ENCODE data around the gene ANKRD33B. TPM values are rescaled to one million over a fixed set of nuclear protein-coding genes. Genes with fewer than 3 reads are reported as not detected.

The ANKRD33B gene
- total RNA-seq, 4 donors from 2014 or later = 5.6 to 10.7 (median 8.2) TPM

GRCh38 chr5:10635257-10635866, 71.5 kb downstream of the ANKRD33B start:
- no peak for TF ChIP-seq CTCF (IDR thresholded peaks at IDR 0.05; ENCODE audit: low read depth)

- no peak for TF ChIP-seq CTCF (IDR thresholded peaks at IDR 0.05; ENCODE audit: low read depth)
Observed at GRCh38 chr5:10635867-10636350, 72.0 kb downstream of the ANKRD33B start.

- no peak for TF ChIP-seq CTCF (IDR thresholded peaks at IDR 0.05; ENCODE audit: low read depth)
Observed at GRCh38 chr5:10636363-10637142, 72.7 kb downstream of the ANKRD33B start.

- no peak for TF ChIP-seq CTCF (IDR thresholded peaks at IDR 0.05; ENCODE audit: low read depth)
Observed at GRCh38 chr5:10637944-10638343, 74.1 kb downstream of the ANKRD33B start.

GRCh38 chr5:10639846-10640368, 76.0 kb downstream of the ANKRD33B start:
- TF ChIP-seq CTCF (IDR thresholded peaks at IDR 0.05; ENCODE audit: low read depth) = no peak

GRCh38 chr5:10642367-10642766, 78.5 kb downstream of the ANKRD33B start:
- no peak for TF ChIP-seq CTCF (IDR thresholded peaks at IDR 0.05; ENCODE audit: low read depth)

- no peak for TF ChIP-seq CTCF (IDR thresholded peaks at IDR 0.05; ENCODE audit: low read depth)
Observed at GRCh38 chr5:10644192-10644591, 80.3 kb downstream of the ANKRD33B start.

Data from subcutaneous adipose tissue (tissue), 4 donors.